Thoracic aorta (tissue), 2 donors: Measurements from ENCODE around the gene TRIM40. TPM values are rescaled to one million over a fixed set of nuclear protein-coding genes. Genes with fewer than 3 reads are reported as not detected.

Experiments used
- ATAC-seq: fragments of 150-250 bp; one replicate; pipeline ENCODE4 v1.8.0; 2017; ENCODE audit warnings: low read depth; ENCODE audit not compliant: insufficient number of reproducible peaks, low FRiP score
- DNase-seq: peaks from one replicate; pipeline ENCODE4 v3.0.0-alpha.2; 2020; ENCODE audit warnings: low spot score
- H3K27ac ChIP-seq, 2 donors: fragments of 200-600 bp; sonication (generic); 1 replicate in 1 of 2; 2 replicates in 1 of 2; pipeline ENCODE4 v1.5.1; 2016; ENCODE audit warnings: mild to moderate bottlenecking in 2 of 2, moderate library complexity in 2 of 2
- H3K27me3 ChIP-seq: fragments of 200-600 bp; sonication (generic); replicated peaks from 2 replicates; pipeline ENCODE4 v1.6.0; 2016; ENCODE audit warnings: mild to moderate bottlenecking; ENCODE audit not compliant: insufficient read depth
- H3K36me3 ChIP-seq: fragments of 200-600 bp; sonication (generic); one replicate; pipeline ENCODE4 v1.5.1; 2016
- H3K4me1 ChIP-seq, 2 donors: fragments of 200-600 bp; sonication (generic); 1 replicate in 1 of 2; 2 replicates in 1 of 2; pipeline versions ENCODE4 v1.5.1 to v1.6.0; 2016; ENCODE audit warnings: low read depth in 2 of 2, mild to moderate bottlenecking in 1 of 2; ENCODE audit not compliant: control insufficient read depth in 1 of 2
- H3K4me3 ChIP-seq: fragments of 200-600 bp; sonication (generic); 2 replicates; pipeline ENCODE4 v1.5.1; 2016; ENCODE audit warnings: mild to moderate bottlenecking
- H3K9me3 ChIP-seq: fragments of 200-600 bp; sonication (generic); 2 replicates; pipeline ENCODE4 v1.5.1; 2016
- total RNA-seq, 2 donors: library from RNA; depleted of rRNA; stranded (reverse); fragments of >200 nt; gene quantifications; one replicate each; pipeline versions ENCODE4 v1.1.0 to v1.2.3, GENCODE V29; 2016
- TF ChIP-seq, protein P1 (sequence below): fragments of 200-600 bp; sonication (generic); IDR thresholded peaks from one replicate; pipeline ENCODE4 v1.5.1; 2019; ENCODE audit warnings: antibody characterized with exemption

The TRIM40 gene
- total RNA-seq, 2 donors from 2014 or later = not detected

GRCh38 chr6:30154061-30154460 is 18.1 kb downstream of the TRIM40 start:
- ATAC-seq (no peak), DNase-seq (no peak)
- Histone ChIP-seq H3K4me3 (no peak overlapping the region), H3K27ac (no peak overlapping the region), H3K9me3 (no peaks in the 10 kb centered on the region), H3K36me3 (no peaks in the 10 kb centered on the region), H3K4me1 (no peaks in the 10 kb centered on the region), H3K27me3 (no peaks in the 10 kb centered on the region)
- TF ChIP-seq, protein P1, sequence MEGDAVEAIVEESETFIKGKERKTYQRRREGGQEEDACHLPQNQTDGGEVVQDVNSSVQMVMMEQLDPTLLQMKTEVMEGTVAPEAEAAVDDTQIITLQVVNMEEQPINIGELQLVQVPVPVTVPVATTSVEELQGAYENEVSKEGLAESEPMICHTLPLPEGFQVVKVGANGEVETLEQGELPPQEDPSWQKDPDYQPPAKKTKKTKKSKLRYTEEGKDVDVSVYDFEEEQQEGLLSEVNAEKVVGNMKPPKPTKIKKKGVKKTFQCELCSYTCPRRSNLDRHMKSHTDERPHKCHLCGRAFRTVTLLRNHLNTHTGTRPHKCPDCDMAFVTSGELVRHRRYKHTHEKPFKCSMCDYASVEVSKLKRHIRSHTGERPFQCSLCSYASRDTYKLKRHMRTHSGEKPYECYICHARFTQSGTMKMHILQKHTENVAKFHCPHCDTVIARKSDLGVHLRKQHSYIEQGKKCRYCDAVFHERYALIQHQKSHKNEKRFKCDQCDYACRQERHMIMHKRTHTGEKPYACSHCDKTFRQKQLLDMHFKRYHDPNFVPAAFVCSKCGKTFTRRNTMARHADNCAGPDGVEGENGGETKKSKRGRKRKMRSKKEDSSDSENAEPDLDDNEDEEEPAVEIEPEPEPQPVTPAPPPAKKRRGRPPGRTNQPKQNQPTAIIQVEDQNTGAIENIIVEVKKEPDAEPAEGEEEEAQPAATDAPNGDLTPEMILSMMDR = no peak

GRCh38 chr6:30154709-30155519 is 19.0 kb downstream of the TRIM40 start:
- Histone ChIP-seq H3K4me1 (no peaks in the 10 kb centered on the region), H3K27ac (no peak overlapping the region), H3K27me3 (no peaks in the 10 kb centered on the region), H3K4me3 (no peak overlapping the region), H3K9me3 (no peaks in the 10 kb centered on the region), H3K36me3 (no peaks in the 10 kb centered on the region)
- no peak for ATAC-seq
- DNase-seq = no peak
- TF ChIP-seq, protein P1 = no peak

DNA sequence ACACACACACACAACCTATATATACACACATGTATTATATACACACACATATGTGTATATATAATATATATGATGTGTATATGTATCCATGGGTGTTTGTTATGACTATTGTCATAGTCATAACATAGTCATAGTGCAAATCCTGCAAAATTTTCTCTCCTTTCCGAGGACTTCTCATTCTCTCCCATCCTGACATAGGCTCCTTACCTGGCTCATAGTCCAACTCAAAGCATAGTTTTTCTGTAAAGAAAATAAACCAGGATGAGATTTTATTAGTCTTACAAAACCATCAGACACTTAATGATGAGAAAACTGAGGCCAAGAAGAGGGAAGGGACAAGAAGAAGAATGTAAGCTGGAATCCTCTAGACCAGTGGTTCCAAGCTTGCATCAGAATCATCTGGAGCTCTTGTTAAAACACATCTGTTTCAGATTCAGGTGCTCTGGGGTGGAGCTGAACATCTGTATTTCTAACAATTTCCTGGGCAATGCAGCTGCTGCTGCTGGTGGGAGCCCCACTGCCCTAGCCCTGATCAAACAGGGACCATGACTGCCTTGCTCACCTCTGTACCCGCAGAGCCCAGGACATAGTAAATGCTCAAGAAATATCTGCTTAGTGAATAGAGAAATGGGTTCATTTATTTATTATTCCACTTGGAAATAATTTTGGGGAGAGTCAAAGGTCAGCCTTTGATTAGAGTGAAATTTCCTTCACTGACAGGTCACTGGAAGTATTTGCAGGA is 19.8 kb downstream of the TRIM40 start:
- Histone ChIP-seq H3K9me3 (no peaks in the 10 kb centered on the region), H3K27ac (no peak overlapping the region), H3K27me3 (no peaks in the 10 kb centered on the region), H3K4me3 (no peak overlapping the region), H3K4me1 (no peaks in the 10 kb centered on the region), H3K36me3 (no peaks in the 10 kb centered on the region)
- ATAC-seq = no peak
- TF ChIP-seq, protein P1 = no peak
- no peak for DNase-seq

- no peaks in the 10 kb centered on the region for H3K9me3 ChIP-seq
- no peaks in the 10 kb centered on the region for H3K27me3 ChIP-seq
- H3K4me1 ChIP-seq = no peaks in the 10 kb centered on the region
- ATAC-seq (no peak), DNase-seq (no peak)
- H3K4me3 ChIP-seq = no peak overlapping the region
- H3K36me3 ChIP-seq = no peaks in the 10 kb centered on the region
- TF ChIP-seq, protein P1 = no peak
- H3K27ac ChIP-seq = no peak overlapping the region
Observed at GRCh38 chr6:30156262-30156599, 20.3 kb downstream of the TRIM40 start.

GRCh38 chr6:30156774-30157173 is 20.8 kb downstream of the TRIM40 start:
- no peaks in the 10 kb centered on the region for H3K4me1 ChIP-seq
- H3K36me3 ChIP-seq = no peaks in the 10 kb centered on the region
- no peaks in the 10 kb centered on the region for H3K9me3 ChIP-seq
- no peaks in the 10 kb centered on the region for H3K27me3 ChIP-seq
- TF ChIP-seq, protein P1 = no peak
- DNase-seq (no peak), ATAC-seq (no peak)
- no peak overlapping the region for H3K27ac ChIP-seq
- H3K4me3 ChIP-seq = no peak overlapping the region
